Stimulated activated naive CD8-positive, alpha-beta T cell treated with anti-CD3 and anti-CD28 coated beads, Interleukin-15, amount 100 ng/mL, for 72 hours (primary cell): ENCODE results near the gene ANKRD23.
"Not testable (repeated sequence)": the region's sequence is repeated elsewhere in the genome, so short reads cannot be mapped to it uniquely, and the experiment has no call there.

Experiments used
- ATAC-seq: fragments of 150-1000 bp; cut with Tn5 transposase; 2 replicates; pipeline ENCODE4 v1.10.0; 2021; ENCODE audit warnings: mild to moderate bottlenecking, moderate library complexity
- DNase-seq, 2 donors: peaks; one replicate each; pipeline ENCODE4 v3.0.0; 2021 to 2022
- H3K27ac Mint-ChIP-seq, 2 donors: one replicate each; pipeline ENCODE4 v1.8.0; 2022; ENCODE audit warnings: mild to moderate bottlenecking in 2 of 2, mixed read lengths in 2 of 2, moderate library complexity in 2 of 2
- H3K27me3 Mint-ChIP-seq: one replicate; pipeline ENCODE4 v1.8.0; 2022; ENCODE audit warnings: mixed read lengths
- H3K4me1 Mint-ChIP-seq: one replicate; pipeline ENCODE4 v1.8.0; 2022; ENCODE audit warnings: mild to moderate bottlenecking, mixed read lengths
- H3K4me3 Mint-ChIP-seq, 2 donors: one replicate each; pipeline ENCODE4 v1.8.0; 2022; ENCODE audit warnings: mild to moderate bottlenecking in 2 of 2, mixed read lengths in 2 of 2, moderate library complexity in 1 of 2
- H3K9me3 Mint-ChIP-seq, 2 donors: one replicate each; pipeline ENCODE4 v1.8.0; 2022; ENCODE audit warnings: mixed read lengths in 2 of 2

The ANKRD23 gene

GRCh38 chr2:96869281-96869821 lies 25.5 kb upstream of the ANKRD23 start:
- peak overlapping the region; percentile 92 to 93 for H3K4me3 Mint-ChIP-seq
- H3K4me1 Mint-ChIP-seq, result peaks cover 57% of the 10 kb centered on the region
- no peak overlapping the region for H3K27ac Mint-ChIP-seq
- DNase-seq (no peak), ATAC-seq (peak; percentile 21)
- peaks cover 10% of the 10 kb centered on the region for H3K27me3 Mint-ChIP-seq
- no peaks in the 10 kb centered on the region for H3K9me3 Mint-ChIP-seq

- H3K4me1 Mint-ChIP-seq, result peaks cover 51% of the 10 kb centered on the region
- DNase-seq, result peak; percentile 61 to 80
Observed at GRCh38 chr2:96868555-96869280, 24.9 kb upstream of the ANKRD23 start.

GRCh38 chr2:96867756-96868554 lies 24.1 kb upstream of the ANKRD23 start:
- ATAC-seq, result peak; percentile 31
- H3K27ac Mint-ChIP-seq, result peak overlapping the region; percentile 38 to 92
- peak overlapping the region; percentile 92 to 93 for H3K4me3 Mint-ChIP-seq
- H3K27me3 Mint-ChIP-seq, result peaks cover 10% of the 10 kb centered on the region
- H3K4me1 Mint-ChIP-seq, result peaks cover 43% of the 10 kb centered on the region
- no peak for DNase-seq
- H3K9me3 Mint-ChIP-seq, result no peaks in the 10 kb centered on the region

More at GRCh38 chr2:96868555-96869280, 24.9 kb upstream of the ANKRD23 start:
- Mint-ChIP-seq H3K27ac (peak overlapping the region in 1 of 2 donors; percentile 92), H3K9me3 (no peaks in the 10 kb centered on the region), H3K27me3 (peaks cover 10% of the 10 kb centered on the region), H3K4me3 (peak overlapping the region; percentile 92 to 93)
- ATAC-seq, result peak; percentile 69

- H3K9me3 Mint-ChIP-seq, result no peaks in the 10 kb centered on the region
- peaks cover 10% of the 10 kb centered on the region for H3K27me3 Mint-ChIP-seq
- H3K4me1 Mint-ChIP-seq, result peaks cover 36% of the 10 kb centered on the region
- no peak for DNase-seq
- H3K27ac Mint-ChIP-seq, result peak overlapping the region; percentile 38 to 92
- no peak for ATAC-seq
- H3K4me3 Mint-ChIP-seq, result peak overlapping the region; percentile 92 to 93
Observed at GRCh38 chr2:96866986-96867755, 23.4 kb upstream of the ANKRD23 start.

- Mint-ChIP-seq H3K9me3 (no peaks in the 10 kb centered on the region), H3K27me3 (peaks cover 10% of the 10 kb centered on the region), H3K27ac (no peak overlapping the region), H3K4me3 (peak overlapping the region; percentile 59 to 92), H3K4me1 (peaks cover 34% of the 10 kb centered on the region)
- ATAC-seq (no peak), DNase-seq (no peak)
Observed at GRCh38 chr2:96866586-96866985, 22.8 kb upstream of the ANKRD23 start.

- no peak overlapping the region for H3K4me3 Mint-ChIP-seq
- peaks cover 10% of the 10 kb centered on the region for H3K27me3 Mint-ChIP-seq
- ATAC-seq, result no peak
- H3K4me1 Mint-ChIP-seq, result peaks cover 34% of the 10 kb centered on the region
- no peak for DNase-seq
- H3K27ac Mint-ChIP-seq, result no peak overlapping the region
- no peaks in the 10 kb centered on the region for H3K9me3 Mint-ChIP-seq
Observed at GRCh38 chr2:96866149-96866548, 22.3 kb upstream of the ANKRD23 start.

GRCh38 chr2:96865654-96866053 lies 21.8 kb upstream of the ANKRD23 start:
- no peak for DNase-seq
- no peak for ATAC-seq
- no peak overlapping the region for H3K27ac Mint-ChIP-seq
- H3K9me3 Mint-ChIP-seq, result no peaks in the 10 kb centered on the region
- H3K27me3 Mint-ChIP-seq, result peaks cover 5% of the 10 kb centered on the region
- H3K4me3 Mint-ChIP-seq, result no peak overlapping the region
- peaks cover 33% of the 10 kb centered on the region for H3K4me1 Mint-ChIP-seq

- Mint-ChIP-seq H3K9me3 (no peaks in the 10 kb centered on the region), H3K4me1 (peaks cover 40% of the 10 kb centered on the region), H3K27ac (no peak overlapping the region), H3K27me3 (no peaks in the 10 kb centered on the region), H3K4me3 (no peak overlapping the region)
- ATAC-seq, result no peak
- no peak for DNase-seq
Observed at GRCh38 chr2:96864343-96865091, 20.7 kb upstream of the ANKRD23 start.

GRCh38 chr2:96863575-96864342 lies 19.9 kb upstream of the ANKRD23 start:
- no peak for DNase-seq
- Mint-ChIP-seq H3K9me3 (no peaks in the 10 kb centered on the region), H3K27ac (no peak overlapping the region), H3K27me3 (no peaks in the 10 kb centered on the region), H3K4me3 (no peak overlapping the region), H3K4me1 (peaks cover 48% of the 10 kb centered on the region)
- ATAC-seq, result no peak

- H3K27ac Mint-ChIP-seq, H3K4me3 Mint-ChIP-seq, DNase-seq, ATAC-seq, H3K9me3 Mint-ChIP-seq, H3K27me3 Mint-ChIP-seq: not testable (repeated sequence)
- H3K4me1 Mint-ChIP-seq, result peaks cover 51% of the 10 kb centered on the region
Observed at GRCh38 chr2:96863056-96863455, 19.2 kb upstream of the ANKRD23 start.

GRCh38 chr2:96861074-96861473 lies 17.3 kb upstream of the ANKRD23 start:
- ATAC-seq, result no peak
- peaks cover 52% of the 10 kb centered on the region for H3K4me1 Mint-ChIP-seq
- no peak overlapping the region for H3K27ac Mint-ChIP-seq
- H3K9me3 Mint-ChIP-seq, result no peaks in the 10 kb centered on the region
- H3K4me3 Mint-ChIP-seq, result no peak overlapping the region
- no peaks in the 10 kb centered on the region for H3K27me3 Mint-ChIP-seq
- DNase-seq, result no peak

GRCh38 chr2:96860065-96861029 lies 16.5 kb upstream of the ANKRD23 start:
- H3K4me1 Mint-ChIP-seq, result peaks cover 49% of the 10 kb centered on the region
- no peak for ATAC-seq
- H3K27ac Mint-ChIP-seq, result no peak overlapping the region
- H3K27me3 Mint-ChIP-seq, result no peaks in the 10 kb centered on the region
- DNase-seq, result no peak
- H3K9me3 Mint-ChIP-seq, result no peaks in the 10 kb centered on the region
- peak overlapping the region in 1 of 2 donors; percentile 28 for H3K4me3 Mint-ChIP-seq

GRCh38 chr2:96859681-96860064 lies 15.9 kb upstream of the ANKRD23 start:
- no peaks in the 10 kb centered on the region for H3K27me3 Mint-ChIP-seq
- DNase-seq (no peak), ATAC-seq (no peak)
- H3K9me3 Mint-ChIP-seq, result no peaks in the 10 kb centered on the region
- H3K4me3 Mint-ChIP-seq, result no peak overlapping the region
- H3K4me1 Mint-ChIP-seq, result peaks cover 56% of the 10 kb centered on the region
- H3K27ac Mint-ChIP-seq, result peak overlapping the region in 1 of 2 donors; percentile 16
